ENCODE data around the gene WNT11.

Gene WNT11

DNA sequence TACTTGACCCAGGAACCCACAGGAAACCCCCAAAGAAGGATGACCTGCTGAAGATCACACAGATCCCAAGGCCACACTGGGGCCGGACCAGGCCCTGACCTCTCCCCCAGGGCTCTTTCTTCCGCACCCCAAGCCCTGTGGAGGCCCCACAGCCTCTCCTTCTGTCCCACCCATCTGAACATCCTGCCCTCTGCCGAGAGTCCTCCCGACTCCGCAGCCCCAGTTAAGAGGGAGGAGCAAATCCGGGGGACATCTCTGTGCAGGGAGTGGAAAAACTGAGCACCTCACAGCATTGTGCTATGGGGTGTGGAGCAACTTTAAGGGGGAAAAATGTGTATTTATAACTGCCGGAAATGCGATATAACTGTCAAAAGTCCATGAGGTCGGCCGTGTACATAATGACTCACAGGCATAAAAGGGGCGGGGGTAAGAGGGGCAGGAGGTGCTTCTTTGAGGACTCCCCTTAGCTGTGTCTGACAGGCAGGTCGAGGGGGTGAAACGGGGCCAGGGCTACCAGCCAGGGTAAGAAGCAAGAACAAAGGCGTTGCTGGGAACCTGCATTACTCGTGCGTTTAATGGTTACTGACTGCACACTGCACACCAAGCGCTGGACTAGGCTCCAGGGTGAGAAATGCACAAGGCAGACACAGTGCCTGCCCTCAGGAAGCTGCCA, 57.2 kb downstream of the WNT11 start:
- TF ChIP-seq GATA2 (IDR thresholded peaks at IDR 0.05; ENCODE audit: low read depth, low read length) (no peak), GATA3 (IDR thresholded peaks at IDR 0.05; ENCODE audit: low read depth, low read length) (no peak)

DNA sequence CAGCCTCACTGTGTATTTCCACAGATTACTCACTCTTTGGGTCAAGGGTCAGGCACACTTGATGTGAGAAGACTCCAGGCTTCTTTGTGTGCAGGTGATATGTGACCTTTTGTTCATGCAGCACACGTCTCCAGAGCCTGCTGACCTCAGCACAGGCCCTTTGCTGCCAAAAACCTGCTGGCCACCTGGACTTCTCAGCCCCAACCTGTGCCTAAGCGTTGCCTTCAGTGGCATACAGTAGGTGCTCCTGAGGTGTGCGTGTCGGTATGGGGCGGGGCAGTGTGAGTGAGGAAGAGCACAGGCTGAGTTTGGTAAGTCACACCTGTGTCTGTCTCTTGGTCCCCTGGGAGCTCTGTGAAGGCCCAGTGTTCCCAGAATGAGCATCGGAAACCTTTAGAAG, 58.1 kb downstream of the WNT11 start:
- TF ChIP-seq GATA3 (IDR thresholded peaks at IDR 0.05; ENCODE audit: low read depth, low read length) (no peak), GATA2 (IDR thresholded peaks at IDR 0.05; ENCODE audit: low read depth, low read length) (no peak)

DNA sequence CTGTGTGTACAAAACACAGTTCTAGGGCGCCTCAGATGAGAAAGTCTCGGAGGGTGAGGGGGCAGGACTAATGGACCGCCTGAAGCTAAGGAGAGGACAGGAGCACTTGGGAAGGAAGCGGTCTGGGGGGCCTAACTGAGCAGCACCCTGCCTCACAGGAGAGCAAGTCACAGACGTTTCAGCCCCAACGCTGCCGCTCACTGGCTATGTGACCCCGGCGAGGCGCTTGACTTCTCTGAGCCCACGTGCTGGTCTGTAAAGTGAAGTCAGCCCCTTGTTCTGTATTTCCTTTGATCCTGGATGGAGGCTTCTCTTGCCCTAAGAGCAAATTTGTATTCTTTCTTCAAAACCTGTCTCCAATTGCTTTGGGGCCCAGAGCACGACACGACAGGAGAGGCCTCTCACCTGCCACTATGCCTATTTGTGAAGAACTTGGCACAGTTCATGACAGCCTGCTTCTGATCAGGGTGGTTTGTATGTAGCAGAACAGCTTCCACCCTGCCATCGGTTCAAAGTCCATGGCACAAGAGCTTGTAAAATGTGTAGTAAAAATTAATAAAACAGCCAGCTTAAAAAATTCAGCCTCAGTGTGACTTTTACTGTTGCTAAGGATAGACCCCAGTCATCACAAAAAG, 59.1 kb downstream of the WNT11 start:
- TF ChIP-seq GATA2 (IDR thresholded peaks at IDR 0.05; ENCODE audit: low read depth, low read length) (no peak), GATA3 (IDR thresholded peaks at IDR 0.05; ENCODE audit: low read depth, low read length) (no peak)

DNA sequence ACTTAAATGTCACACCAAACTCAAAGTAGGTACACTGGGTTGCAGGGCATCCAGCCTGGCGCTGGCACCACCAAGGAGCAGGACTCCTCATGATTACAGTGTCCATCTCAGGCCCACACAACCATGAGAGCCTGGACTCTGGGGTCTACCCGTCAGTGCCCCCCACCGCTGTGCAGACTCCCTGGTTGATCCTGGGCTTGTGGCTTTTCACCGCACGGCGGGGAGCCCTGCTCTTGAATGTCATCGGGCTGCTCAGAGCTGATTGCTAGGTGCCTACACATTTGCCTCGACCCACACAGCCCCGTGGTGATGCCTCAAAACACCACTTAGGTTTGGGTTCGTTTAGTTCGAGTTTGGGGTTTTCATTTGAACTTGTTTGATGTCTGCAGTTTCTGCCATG, 63.0 kb downstream of the WNT11 start:
- no peak for TF ChIP-seq GATA2 (IDR thresholded peaks at IDR 0.05; ENCODE audit: low read depth, low read length)
- no peak for TF ChIP-seq GATA3 (IDR thresholded peaks at IDR 0.05; ENCODE audit: low read depth, low read length)

DNA sequence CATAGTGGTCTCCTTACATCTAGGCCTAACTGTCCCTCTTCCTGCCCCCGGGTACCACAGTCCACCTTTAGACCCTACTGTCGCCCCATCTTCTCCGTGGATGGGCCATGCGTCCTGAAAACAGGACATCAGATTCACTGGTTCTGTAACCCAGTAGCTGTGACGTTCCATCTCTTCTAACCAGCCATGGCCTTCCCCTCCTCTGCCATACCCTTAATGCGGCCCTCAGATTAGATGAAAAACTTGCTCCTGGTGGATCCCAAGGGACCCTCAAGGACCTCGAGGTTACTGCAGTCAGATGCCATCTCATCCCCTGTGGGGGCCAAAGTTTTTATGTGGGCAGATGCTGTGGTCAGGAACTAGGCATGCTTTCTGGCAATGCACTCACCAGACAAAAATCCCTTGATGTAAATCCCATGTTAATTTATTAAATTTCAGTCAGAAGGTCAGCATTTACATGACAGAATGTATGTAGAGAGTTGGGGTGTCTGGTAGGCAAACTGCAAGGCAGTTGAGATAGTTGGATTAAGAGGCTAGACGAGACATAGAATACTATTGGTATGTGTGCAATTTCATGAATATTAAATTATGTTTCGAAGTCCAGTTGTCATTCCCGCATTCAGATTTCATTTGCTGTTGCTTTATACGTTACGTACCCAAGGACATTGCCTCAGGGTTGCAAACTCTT, 64.3 kb downstream of the WNT11 start:
- TF ChIP-seq GATA2 (IDR thresholded peaks at IDR 0.05; ENCODE audit: low read depth, low read length) (no peak), GATA3 (IDR thresholded peaks at IDR 0.05; ENCODE audit: low read depth, low read length) (no peak)

DNA sequence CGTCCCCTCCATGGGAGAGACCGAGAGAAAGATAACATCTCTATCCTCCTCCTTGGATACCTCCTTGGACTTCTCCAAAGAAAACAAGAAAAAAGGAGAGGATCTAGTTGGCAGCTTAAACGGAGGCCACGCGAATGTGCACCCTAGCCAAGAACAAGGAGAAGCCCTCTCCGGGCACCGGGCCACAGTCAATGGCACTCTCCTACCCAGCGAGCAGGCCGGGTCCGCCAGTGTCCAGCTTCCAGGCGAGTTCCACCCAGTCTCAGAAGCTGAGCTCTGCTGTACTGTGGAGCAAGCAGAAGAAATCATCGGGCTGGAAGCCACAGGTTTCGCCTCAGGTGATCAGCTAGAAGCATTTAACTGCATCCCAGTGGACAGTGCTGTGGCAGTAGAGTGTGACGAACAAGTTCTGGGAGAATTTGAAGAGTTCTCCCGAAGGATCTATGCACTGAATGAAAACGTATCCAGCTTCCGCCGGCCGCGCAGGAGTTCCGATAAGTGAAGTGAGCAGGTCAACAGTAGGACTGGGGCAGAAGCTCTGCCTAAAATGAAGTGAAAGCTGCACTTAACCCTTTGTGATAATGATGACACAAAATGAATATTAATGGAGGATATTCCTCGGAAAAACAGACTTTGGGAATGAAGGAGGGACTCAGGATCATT, 65.3 kb downstream of the WNT11 start:
- TF ChIP-seq GATA2 (IDR thresholded peaks at IDR 0.05; ENCODE audit: low read depth, low read length) (no peak), GATA3 (IDR thresholded peaks at IDR 0.05; ENCODE audit: low read depth, low read length) (no peak)

DNA sequence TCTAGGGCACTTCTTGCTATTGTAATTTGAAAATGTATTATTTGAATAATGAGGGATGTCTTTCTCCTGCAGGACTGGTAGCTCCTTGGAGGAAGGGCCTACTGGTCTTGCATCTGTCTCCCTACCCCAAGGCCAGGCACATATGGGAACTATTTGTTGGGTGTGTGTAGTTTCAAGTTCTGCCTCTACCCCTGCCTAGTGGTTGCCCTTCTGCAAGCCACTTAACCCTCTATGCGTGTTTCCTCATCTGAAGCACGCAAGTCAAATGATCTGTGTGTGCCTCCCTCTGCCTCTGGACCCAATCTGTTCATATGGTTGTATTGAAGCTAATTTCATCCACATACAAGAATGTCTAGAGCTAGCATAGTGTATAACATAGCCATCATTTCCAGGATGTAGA, 67.0 kb downstream of the WNT11 start:
- TF ChIP-seq GATA3 (IDR thresholded peaks at IDR 0.05; ENCODE audit: low read depth, low read length) (no peak), GATA2 (IDR thresholded peaks at IDR 0.05; ENCODE audit: low read depth, low read length) (no peak)
